Measurements from ENCODE around the gene CEP76.
A peak's percentile ranks its signal among the peaks of the same experiment; 100 is the strongest.

Gene CEP76

DNA sequence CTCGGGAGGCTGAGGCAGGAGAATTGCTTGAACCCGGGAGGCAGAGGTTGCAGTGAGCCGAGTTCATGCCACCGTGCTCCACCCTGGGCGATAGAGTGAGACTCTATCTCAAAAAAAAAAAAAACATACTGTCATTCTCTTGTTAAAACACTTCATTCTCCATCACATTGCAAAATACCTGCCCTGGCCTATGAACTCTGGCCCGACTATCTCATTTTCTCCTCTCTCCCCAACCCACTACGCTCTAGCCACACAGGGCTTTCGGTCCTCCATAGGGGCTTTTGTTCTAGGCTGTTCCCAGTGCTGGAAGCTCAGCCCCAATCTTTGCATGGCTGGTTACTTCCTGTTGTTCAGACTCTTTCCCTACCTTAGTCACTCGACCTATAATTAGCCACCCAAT is 10.3 kb downstream of the CEP76 start:
- Histone ChIP-seq H3K27ac (replicated peaks; ENCODE audit: low read length) (no peak overlapping the region), H3K18ac (ENCODE audit: low read length) (no peak overlapping the region), H3K9me3 (replicated peaks in 1 of 2; ENCODE audit: control insufficient read depth in 2 of 2, insufficient read depth in 1 of 2, low read depth in 1 of 2, low read length in 2 of 2) (no peaks in the 10 kb centered on the region)

DNA sequence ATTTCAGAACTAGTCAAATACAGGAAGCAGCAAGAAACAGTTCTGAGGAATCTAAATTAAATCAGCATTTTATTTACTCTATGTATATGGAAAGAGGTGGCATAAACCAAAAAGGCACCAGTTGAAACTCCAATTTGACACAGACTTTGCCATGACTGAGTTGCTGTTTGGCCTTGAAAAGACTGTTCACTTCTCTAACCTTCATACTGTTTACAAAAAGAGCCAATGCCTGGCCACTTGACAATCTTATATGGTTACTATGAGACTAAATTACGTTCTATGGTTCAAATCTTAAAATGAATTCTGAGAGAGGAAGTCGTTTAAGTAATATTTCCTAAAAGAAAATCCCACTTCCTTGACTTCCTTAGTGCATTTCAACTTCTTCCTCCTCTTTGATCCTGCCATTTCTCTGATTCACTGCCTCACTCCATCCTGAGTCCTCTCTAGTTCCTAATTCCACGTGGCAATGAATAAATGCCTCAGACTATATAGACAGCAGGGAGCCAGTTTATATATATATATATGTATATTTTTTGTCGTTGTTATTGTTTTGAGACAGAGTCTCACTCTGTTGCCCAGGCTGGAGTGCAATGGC is 13.2 kb downstream of the CEP76 start:
- Histone ChIP-seq H2AFZ (ENCODE audit: low read length) (no peak overlapping the region), H3K9me3 (replicated peaks in 1 of 2; ENCODE audit: control insufficient read depth in 2 of 2, insufficient read depth in 1 of 2, low read depth in 1 of 2, low read length in 2 of 2) (no peaks in the 10 kb centered on the region)
- WGBS, 2 donors (ENCODE audit: extremely low coverage in 2 of 2, insufficient read length in 2 of 2, insufficient replicate concordance in 1 of 2): no CpG with 5 or more reads among the region's 4 CpGs

More for the DNA sequence above, 10.3 kb downstream of the CEP76 start:
- no peaks in the 10 kb centered on the region for H3K27me3 ChIP-seq (ENCODE audit: control insufficient read depth in 3 of 3, insufficient read depth in 3 of 3, low read depth in 1 of 3, low read length in 3 of 3)
- H4K8ac ChIP-seq (ENCODE audit: low read depth, low read length): no peak overlapping the region
- no peak overlapping the region for H3K9ac ChIP-seq (ENCODE audit: low read depth, low read length, poor library complexity)
- no peak overlapping the region for H2AK5ac ChIP-seq (ENCODE audit: low read depth, low read length)
- H2BK12ac ChIP-seq (ENCODE audit: low read length): no peak overlapping the region
- H2BK120ac ChIP-seq (ENCODE audit: low read depth, low read length): no peak overlapping the region
- no CpG with 5 or more reads among the region's 9 CpGs for WGBS, 2 donors (ENCODE audit: extremely low coverage in 2 of 2, insufficient read length in 2 of 2, insufficient replicate concordance in 1 of 2)
- peaks cover 2 to 92% of the 10 kb centered on the region in 2 donors for H3K36me3 ChIP-seq (replicated peaks in 1 of 2; ENCODE audit: control insufficient read depth in 2 of 2, insufficient read depth in 2 of 2, low read length in 2 of 2)
- H3K23ac ChIP-seq (ENCODE audit: low read depth, low read length, poor library complexity): no peak overlapping the region
- H3K4me3 ChIP-seq (ENCODE audit: low read length in 2 of 2): no peak overlapping the region
- H3K4me1 ChIP-seq (ENCODE audit: control insufficient read depth in 2 of 2, insufficient read depth in 1 of 2, low read depth in 1 of 2, low read length in 2 of 2): no peaks in the 10 kb centered on the region
- no peak overlapping the region for H2AFZ ChIP-seq (ENCODE audit: low read length)
- H2BK15ac ChIP-seq (ENCODE audit: low read length): no peak overlapping the region
- no peak overlapping the region for H3K4ac ChIP-seq (ENCODE audit: low read length)
- no peaks in the 10 kb centered on the region for H3K79me1 ChIP-seq (ENCODE audit: low read depth, low read length)
- no peak overlapping the region for H4K91ac ChIP-seq (ENCODE audit: low read depth, low read length, poor library complexity)
- DNase-seq (ENCODE audit: low spot score): no peak
- H3K14ac ChIP-seq (ENCODE audit: low read length): no peak overlapping the region
- H2BK5ac ChIP-seq (ENCODE audit: low read length): no peak overlapping the region
- no peak overlapping the region for H3K4me2 ChIP-seq (ENCODE audit: insufficient read depth, low read length, poor library complexity, severe bottlenecking)

DNA sequence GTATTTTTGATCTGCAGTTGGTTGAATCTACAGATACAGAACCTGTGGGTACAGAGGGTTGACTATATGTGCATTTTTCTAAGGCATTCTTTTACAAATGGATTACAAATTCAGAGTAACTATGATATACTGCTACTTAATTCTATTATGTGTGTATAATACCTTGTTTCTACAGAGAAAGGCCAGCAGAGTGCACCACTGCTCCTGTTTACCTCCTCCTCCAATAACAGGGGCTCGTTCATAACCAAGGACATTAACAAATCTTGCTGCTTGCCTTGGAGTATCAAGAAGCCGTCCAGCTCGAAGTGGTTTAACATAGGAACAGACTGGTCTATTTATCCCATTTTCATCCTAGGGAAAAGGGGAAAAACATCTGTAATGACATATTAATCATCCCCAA is 16.4 kb downstream of the CEP76 start:
- no peak overlapping the region for H3K4me3 ChIP-seq (ENCODE audit: low read length in 2 of 2)
- H4K91ac ChIP-seq (ENCODE audit: low read depth, low read length, poor library complexity): no peak overlapping the region
- no peak overlapping the region for H2AK5ac ChIP-seq (ENCODE audit: low read depth, low read length)
- H3K36me3 ChIP-seq (replicated peaks in 1 of 2; ENCODE audit: control insufficient read depth in 2 of 2, insufficient read depth in 2 of 2, low read length in 2 of 2): peaks cover 3 to 87% of the 10 kb centered on the region in 2 donors
- no peak overlapping the region for H2BK15ac ChIP-seq (ENCODE audit: low read length)
- H3K4me2 ChIP-seq (ENCODE audit: insufficient read depth, low read length, poor library complexity, severe bottlenecking): no peak overlapping the region
- H4K8ac ChIP-seq (ENCODE audit: low read depth, low read length): no peak overlapping the region
- no CpG with 5 or more reads among the region's 3 CpGs for WGBS, 2 donors (ENCODE audit: extremely low coverage in 2 of 2, insufficient read length in 2 of 2, insufficient replicate concordance in 1 of 2)
- H3K27ac ChIP-seq (replicated peaks; ENCODE audit: low read length): no peak overlapping the region
- no peaks in the 10 kb centered on the region for H3K4me1 ChIP-seq (ENCODE audit: control insufficient read depth in 2 of 2, insufficient read depth in 1 of 2, low read depth in 1 of 2, low read length in 2 of 2)
- DNase-seq (ENCODE audit: low spot score): no peak
- no peak overlapping the region for H3K18ac ChIP-seq (ENCODE audit: low read length)
- no peaks in the 10 kb centered on the region for H3K27me3 ChIP-seq (ENCODE audit: control insufficient read depth in 3 of 3, insufficient read depth in 3 of 3, low read depth in 1 of 3, low read length in 3 of 3)
- no peaks in the 10 kb centered on the region for H3K9me3 ChIP-seq (replicated peaks in 1 of 2; ENCODE audit: control insufficient read depth in 2 of 2, insufficient read depth in 1 of 2, low read depth in 1 of 2, low read length in 2 of 2)
- H2BK120ac ChIP-seq (ENCODE audit: low read depth, low read length): no peak overlapping the region
- no peak overlapping the region for H3K9ac ChIP-seq (ENCODE audit: low read depth, low read length, poor library complexity)
- no peak overlapping the region for H3K14ac ChIP-seq (ENCODE audit: low read length)
- H2AFZ ChIP-seq (ENCODE audit: low read length): no peak overlapping the region
- no peak overlapping the region for H2BK5ac ChIP-seq (ENCODE audit: low read length)
- no peaks in the 10 kb centered on the region for H3K79me1 ChIP-seq (ENCODE audit: low read depth, low read length)
- H3K23ac ChIP-seq (ENCODE audit: low read depth, low read length, poor library complexity): no peak overlapping the region
- H3K4ac ChIP-seq (ENCODE audit: low read length): no peak overlapping the region
- no peak overlapping the region for H2BK12ac ChIP-seq (ENCODE audit: low read length)

More for the DNA sequence above, 13.2 kb downstream of the CEP76 start:
- H3K18ac ChIP-seq (ENCODE audit: low read length): no peak overlapping the region
- H2BK15ac ChIP-seq (ENCODE audit: low read length): no peak overlapping the region
- H3K14ac ChIP-seq (ENCODE audit: low read length): no peak overlapping the region
- no peaks in the 10 kb centered on the region for H3K4me1 ChIP-seq (ENCODE audit: control insufficient read depth in 2 of 2, insufficient read depth in 1 of 2, low read depth in 1 of 2, low read length in 2 of 2)
- no peak for DNase-seq (ENCODE audit: low spot score)
- H2BK120ac ChIP-seq (ENCODE audit: low read depth, low read length): no peak overlapping the region
- no peak overlapping the region for H3K9ac ChIP-seq (ENCODE audit: low read depth, low read length, poor library complexity)
- H3K36me3 ChIP-seq (replicated peaks in 1 of 2; ENCODE audit: control insufficient read depth in 2 of 2, insufficient read depth in 2 of 2, low read length in 2 of 2): peaks cover 2 to 91% of the 10 kb centered on the region in 2 donors
- H3K4ac ChIP-seq (ENCODE audit: low read length): no peak overlapping the region
- no peak overlapping the region for H2BK12ac ChIP-seq (ENCODE audit: low read length)
- H3K4me3 ChIP-seq (ENCODE audit: low read length in 2 of 2): no peak overlapping the region
- no peak overlapping the region for H4K91ac ChIP-seq (ENCODE audit: low read depth, low read length, poor library complexity)
- H3K79me1 ChIP-seq (ENCODE audit: low read depth, low read length): no peaks in the 10 kb centered on the region
- no peak overlapping the region for H3K4me2 ChIP-seq (ENCODE audit: insufficient read depth, low read length, poor library complexity, severe bottlenecking)
- no peak overlapping the region for H3K27ac ChIP-seq (replicated peaks; ENCODE audit: low read length)
- no peak overlapping the region for H2AK5ac ChIP-seq (ENCODE audit: low read depth, low read length)
- H3K23ac ChIP-seq (ENCODE audit: low read depth, low read length, poor library complexity): no peak overlapping the region
- no peak overlapping the region for H2BK5ac ChIP-seq (ENCODE audit: low read length)
- no peak overlapping the region for H4K8ac ChIP-seq (ENCODE audit: low read depth, low read length)
- H3K27me3 ChIP-seq (ENCODE audit: control insufficient read depth in 3 of 3, insufficient read depth in 3 of 3, low read depth in 1 of 3, low read length in 3 of 3): no peaks in the 10 kb centered on the region

DNA sequence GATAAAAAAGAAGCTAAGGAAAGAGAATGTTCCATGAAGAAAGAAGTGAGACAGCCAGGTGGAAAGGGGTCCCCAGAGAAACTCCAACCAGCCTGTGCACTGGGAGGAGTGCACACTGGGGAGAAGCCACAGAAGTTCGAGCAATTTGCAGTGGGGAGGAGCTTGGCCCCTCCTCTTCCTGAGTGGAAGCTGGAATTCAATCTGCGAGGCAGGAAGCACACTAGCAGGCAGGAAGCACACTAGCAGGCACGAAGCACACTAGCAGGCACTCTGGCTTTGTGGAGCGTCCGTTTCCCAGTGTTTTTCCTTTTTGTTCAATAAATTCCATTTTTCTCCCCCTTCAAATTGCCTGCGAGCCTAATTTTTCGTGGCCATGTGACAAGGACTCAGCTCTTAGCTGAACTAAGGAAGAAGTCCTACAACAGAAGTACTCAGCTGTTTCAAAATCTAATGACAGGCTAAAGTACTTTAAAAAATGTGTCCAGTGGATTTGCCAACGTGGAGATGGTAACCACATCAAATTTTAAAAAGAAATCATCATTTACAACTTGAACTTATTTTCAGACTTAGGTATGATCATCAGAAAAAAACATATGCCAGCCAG is 23.2 kb downstream of the CEP76 start:
- no peak overlapping the region for H3K4me2 ChIP-seq (ENCODE audit: insufficient read depth, low read length, poor library complexity, severe bottlenecking)
- H2AFZ ChIP-seq (ENCODE audit: low read length): peak overlapping the region; percentile 21
- no peak overlapping the region for H2AK5ac ChIP-seq (ENCODE audit: low read depth, low read length)
- H2BK5ac ChIP-seq (ENCODE audit: low read length): no peak overlapping the region
- H2BK120ac ChIP-seq (ENCODE audit: low read depth, low read length): no peak overlapping the region
- H3K79me1 ChIP-seq (ENCODE audit: low read depth, low read length): no peaks in the 10 kb centered on the region
- H3K4me1 ChIP-seq (ENCODE audit: control insufficient read depth in 2 of 2, insufficient read depth in 1 of 2, low read depth in 1 of 2, low read length in 2 of 2): peaks cover 0 to 6% of the 10 kb centered on the region in 2 donors
- no peaks in the 10 kb centered on the region for H3K27me3 ChIP-seq (ENCODE audit: control insufficient read depth in 3 of 3, insufficient read depth in 3 of 3, low read depth in 1 of 3, low read length in 3 of 3)
- no CpG with 5 or more reads among the region's 8 CpGs for WGBS, 2 donors (ENCODE audit: extremely low coverage in 2 of 2, insufficient read length in 2 of 2, insufficient replicate concordance in 1 of 2)
- H3K4me3 ChIP-seq (ENCODE audit: low read length in 2 of 2): no peak overlapping the region
- H3K27ac ChIP-seq (replicated peaks; ENCODE audit: low read length): no peak overlapping the region
- H4K8ac ChIP-seq (ENCODE audit: low read depth, low read length): no peak overlapping the region
- H2BK12ac ChIP-seq (ENCODE audit: low read length): no peak overlapping the region
- H2BK15ac ChIP-seq (ENCODE audit: low read length): no peak overlapping the region
- H3K14ac ChIP-seq (ENCODE audit: low read length): no peak overlapping the region
- no peaks in the 10 kb centered on the region for H3K9me3 ChIP-seq (replicated peaks in 1 of 2; ENCODE audit: control insufficient read depth in 2 of 2, insufficient read depth in 1 of 2, low read depth in 1 of 2, low read length in 2 of 2)
- no peak overlapping the region for H3K23ac ChIP-seq (ENCODE audit: low read depth, low read length, poor library complexity)
- no peak for DNase-seq (ENCODE audit: low spot score)
- H3K36me3 ChIP-seq (replicated peaks in 1 of 2; ENCODE audit: control insufficient read depth in 2 of 2, insufficient read depth in 2 of 2, low read length in 2 of 2): peaks cover 16 to 84% of the 10 kb centered on the region in 2 donors
- H3K18ac ChIP-seq (ENCODE audit: low read length): no peak overlapping the region
- H4K91ac ChIP-seq (ENCODE audit: low read depth, low read length, poor library complexity): no peak overlapping the region
- H3K4ac ChIP-seq (ENCODE audit: low read length): no peak overlapping the region
- no peak overlapping the region for H3K9ac ChIP-seq (ENCODE audit: low read depth, low read length, poor library complexity)
